ENCODE data around the gene BRF1.

Gene BRF1

GRCh38 chr14:105250008-105250366, 50.8 kb downstream of the BRF1 start:
- H3K27ac ChIP-seq: no peak overlapping the region
- no peak for TF ChIP-seq ZFX (IDR thresholded peaks at IDR 0.05)
- TF ChIP-seq, protein P1, sequence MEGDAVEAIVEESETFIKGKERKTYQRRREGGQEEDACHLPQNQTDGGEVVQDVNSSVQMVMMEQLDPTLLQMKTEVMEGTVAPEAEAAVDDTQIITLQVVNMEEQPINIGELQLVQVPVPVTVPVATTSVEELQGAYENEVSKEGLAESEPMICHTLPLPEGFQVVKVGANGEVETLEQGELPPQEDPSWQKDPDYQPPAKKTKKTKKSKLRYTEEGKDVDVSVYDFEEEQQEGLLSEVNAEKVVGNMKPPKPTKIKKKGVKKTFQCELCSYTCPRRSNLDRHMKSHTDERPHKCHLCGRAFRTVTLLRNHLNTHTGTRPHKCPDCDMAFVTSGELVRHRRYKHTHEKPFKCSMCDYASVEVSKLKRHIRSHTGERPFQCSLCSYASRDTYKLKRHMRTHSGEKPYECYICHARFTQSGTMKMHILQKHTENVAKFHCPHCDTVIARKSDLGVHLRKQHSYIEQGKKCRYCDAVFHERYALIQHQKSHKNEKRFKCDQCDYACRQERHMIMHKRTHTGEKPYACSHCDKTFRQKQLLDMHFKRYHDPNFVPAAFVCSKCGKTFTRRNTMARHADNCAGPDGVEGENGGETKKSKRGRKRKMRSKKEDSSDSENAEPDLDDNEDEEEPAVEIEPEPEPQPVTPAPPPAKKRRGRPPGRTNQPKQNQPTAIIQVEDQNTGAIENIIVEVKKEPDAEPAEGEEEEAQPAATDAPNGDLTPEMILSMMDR (conservative IDR thresholded peaks at IDR 0.05): no peak

- peak overlapping the region; percentile 83 for H3K27ac ChIP-seq
- TF ChIP-seq ZFX (IDR thresholded peaks at IDR 0.05): no peak
- TF ChIP-seq, protein P1 (conservative IDR thresholded peaks at IDR 0.05): no peak
Observed at GRCh38 chr14:105249182-105250007, 51.4 kb downstream of the BRF1 start.

DNA sequence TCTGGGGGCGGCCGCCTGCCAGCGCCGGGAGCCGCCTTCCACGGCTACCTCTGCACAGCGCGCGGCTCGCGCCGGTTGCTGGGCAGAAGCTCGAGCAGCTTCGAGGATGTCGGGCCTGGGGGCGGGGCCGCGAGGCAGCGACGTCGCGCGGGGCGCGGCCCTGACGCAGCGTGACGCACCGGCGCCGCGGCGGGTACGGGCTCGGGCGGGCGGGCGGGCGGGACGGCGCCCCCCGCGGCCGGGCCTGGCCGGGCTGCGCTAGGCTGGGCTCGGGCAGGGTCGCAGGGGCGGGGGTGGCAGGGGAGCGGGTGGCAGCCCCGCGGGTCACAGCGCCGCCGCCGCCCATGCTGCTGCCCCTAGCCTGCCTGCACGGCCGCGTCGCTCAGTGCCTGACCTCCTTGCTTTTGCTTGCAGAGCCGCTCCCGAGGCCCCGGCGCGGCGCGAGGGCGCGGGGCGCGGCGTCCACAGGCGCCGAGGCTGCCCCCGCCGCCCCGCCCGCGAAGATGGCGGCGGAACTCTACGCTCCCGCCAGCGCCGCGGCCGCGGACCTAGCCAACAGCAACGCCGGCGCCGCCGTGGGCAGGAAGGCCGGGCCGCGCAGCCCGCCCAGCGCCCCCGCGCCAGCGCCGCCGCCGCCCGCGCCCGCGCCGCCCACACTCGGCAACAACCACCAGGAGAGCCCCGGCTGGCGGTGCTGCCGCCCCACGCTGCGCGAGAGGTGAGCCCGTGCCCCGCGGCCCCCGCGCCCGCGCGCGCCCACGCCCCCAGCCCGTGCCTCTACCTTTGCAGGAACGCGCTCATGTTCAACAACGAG, 52.2 kb downstream of the BRF1 start, which contains the start of gene BTBD6:
TSS of gene BTBD6 (plus strand) at position 166 of the 814 bp plus-strand sequence. CDS start at position 345, 179 bp downstream.
- peak; percentile 59; the same call in 1 of the 2 replicates for TF ChIP-seq ZFX (IDR thresholded peaks at IDR 0.05)
- TF ChIP-seq, protein P1 (conservative IDR thresholded peaks at IDR 0.05): no peak; the same call in 1 of the 2 replicates
- H3K27ac ChIP-seq: peak within 1 kb of the TSS; percentile 83

DNA sequence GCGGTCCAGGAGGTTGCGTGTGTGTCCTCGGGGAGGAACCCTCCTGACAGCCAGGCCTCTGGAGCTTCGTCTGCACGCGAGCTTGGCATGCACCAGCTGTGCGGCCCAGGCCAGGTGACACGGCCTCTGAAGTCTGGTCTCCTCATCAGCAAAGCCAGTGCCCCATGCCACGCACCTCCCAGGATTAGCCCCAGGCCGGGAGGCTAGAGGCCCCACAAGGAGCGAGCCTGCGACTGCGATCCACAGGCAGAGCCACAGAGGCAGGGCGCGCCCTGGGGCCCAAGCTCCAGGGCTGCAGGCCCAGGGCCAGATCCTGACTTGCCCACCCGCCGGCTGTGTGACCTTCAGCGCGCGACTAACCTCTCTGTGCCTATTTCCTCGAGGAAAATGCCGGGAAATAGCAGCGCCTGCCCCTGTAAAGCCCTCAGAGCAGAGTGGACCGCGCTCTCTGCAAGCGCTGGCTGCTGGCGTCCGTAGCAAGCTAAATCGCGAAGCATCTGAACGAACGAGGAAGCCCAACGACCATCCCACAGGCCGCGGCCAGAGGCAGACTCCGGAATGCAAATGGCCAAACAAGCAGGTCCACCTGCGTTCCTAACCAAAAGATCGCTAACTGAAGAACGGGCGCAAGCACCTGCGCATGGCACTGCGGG, 53.0 kb downstream of the BRF1 start:
- peak overlapping the region; percentile 83 for H3K27ac ChIP-seq

GRCh38 chr14:105247026-105247425, 53.8 kb downstream of the BRF1 start:
- TF ChIP-seq, protein P1 (conservative IDR thresholded peaks at IDR 0.05): no peak
- TF ChIP-seq ZFX (IDR thresholded peaks at IDR 0.05): no peak

More for the DNA sequence above, 53.0 kb downstream of the BRF1 start:
- TF ChIP-seq ZFX (IDR thresholded peaks at IDR 0.05): no peak; the same call in 1 of the 2 replicates
- TF ChIP-seq, protein P1 (conservative IDR thresholded peaks at IDR 0.05): no peak

DNA sequence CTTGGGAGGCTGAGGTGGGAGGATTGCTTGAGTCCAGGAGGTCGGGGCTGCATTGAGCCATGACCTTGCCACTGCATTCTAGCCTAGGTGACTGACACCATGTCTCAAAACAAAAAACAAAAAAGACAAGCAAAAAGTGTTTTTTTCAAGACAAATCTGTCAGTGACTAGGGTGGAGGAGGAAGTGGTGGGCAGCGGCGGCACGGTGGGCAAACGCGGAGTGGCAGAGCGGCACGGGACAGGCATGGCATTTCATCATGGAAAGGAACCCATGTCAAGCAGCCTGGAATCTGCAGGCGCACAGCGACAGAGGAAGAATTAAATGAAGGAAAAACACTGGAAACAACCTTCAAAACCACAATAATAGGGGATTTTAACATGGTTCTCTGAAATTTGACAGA, 56.5 kb downstream of the BRF1 start:
- TF ChIP-seq, protein P1 (conservative IDR thresholded peaks at IDR 0.05): no peak
- no peak for TF ChIP-seq ZFX (IDR thresholded peaks at IDR 0.05)
- no peak overlapping the region for H3K27ac ChIP-seq

More at GRCh38 chr14:105247026-105247425, 53.8 kb downstream of the BRF1 start:
- H3K27ac ChIP-seq: peak overlapping the region; percentile 83; the same call in 1 of the 2 replicates
